Measurements from ENCODE around the gene ALG1. TPM values are rescaled to one million over a fixed set of nuclear protein-coding genes. Genes with fewer than 3 reads are reported as not detected.

ALG1 gene
- total RNA-seq, 4 donors from 2014 or later, result 27.3 to 47.1 (median 43.0) TPM

- H3K9me3 ChIP-seq, result no peaks in the 10 kb centered on the region
- WGBS, 2 donors, result 88 to 89% methylated on average over 7 of the region's 7 CpGs
- no peak for DNase-seq
- peaks cover 14 to 15% of the 10 kb centered on the region in 2 donors for H3K4me1 ChIP-seq
- H3K27ac ChIP-seq, result no peak overlapping the region
- H3K36me3 ChIP-seq, result no peaks in the 10 kb centered on the region
- no peaks in the 10 kb centered on the region for H3K27me3 ChIP-seq
- H3K4me3 ChIP-seq (replicated peaks in 1 of 3), result no peak overlapping the region
- intact Hi-C loops (cut with DNase I), result no loop called here
- TF ChIP-seq CTCF (IDR thresholded peaks at IDR 0.05) (no peak), POLR2A (IDR thresholded peaks at IDR 0.05) (no peak)
Observed at GRCh38 chr16:5031601-5032000, 40.0 kb upstream of the ALG1 start.

- TF ChIP-seq CTCF (IDR thresholded peaks at IDR 0.05) (no peak), POLR2A (IDR thresholded peaks at IDR 0.05) (no peak)
- peaks cover 14 to 15% of the 10 kb centered on the region in 2 donors for H3K4me1 ChIP-seq
- peak overlapping the region in 1 of 3 donors; percentile 98 for H3K4me3 ChIP-seq (replicated peaks in 1 of 3)
- no peaks in the 10 kb centered on the region for H3K36me3 ChIP-seq
- no peak overlapping the region for H3K27ac ChIP-seq
- 33 to 40% methylated on average over 12 of the region's 12 CpGs for WGBS, 2 donors
- no peaks in the 10 kb centered on the region for H3K27me3 ChIP-seq
- intact Hi-C loops (cut with DNase I), result no loop called here
- DNase-seq, result no peak
- no peaks in the 10 kb centered on the region for H3K9me3 ChIP-seq
Observed at GRCh38 chr16:5032748-5033167, 38.9 kb upstream of the ALG1 start.

GRCh38 chr16:5033256-5034166, 38.1 kb upstream of the ALG1 start, which contains the start of gene NAGPA:
Gene NAGPA (minus strand): TSS chr16:5033935. CDS start chr16:5033914, 21 bp downstream.
- peak; percentile 91 to 93 for DNase-seq
- Histone ChIP-seq H3K27me3 (no peaks in the 10 kb centered on the region), H3K27ac (peak within 1 kb of the TSS in 2 of 3 donors; percentile 45 to 47), H3K4me3 (replicated peaks in 1 of 3) (peak within 1 kb of the TSS; percentile 67 to 98 (median 84)), H3K36me3 (no peaks in the 10 kb centered on the region), H3K4me1 (peaks cover 14 to 15% of the 10 kb centered on the region in 2 donors), H3K9me3 (no peaks in the 10 kb centered on the region)
- intact Hi-C loops (cut with DNase I), result no loop called here
- TF ChIP-seq POLR2A (IDR thresholded peaks at IDR 0.05) (peak; percentile 28 to 34), CTCF (IDR thresholded peaks at IDR 0.05) (no peak)
- WGBS, 2 donors, result 0 to 1% methylated on average over 8 to 15 of the region's 104 CpGs

GRCh38 chr16:5034167-5034523, 37.5 kb upstream of the ALG1 start:
- H3K27me3 ChIP-seq, result no peaks in the 10 kb centered on the region
- no peaks in the 10 kb centered on the region for H3K9me3 ChIP-seq
- intact Hi-C loops (cut with DNase I), result no loop called here
- H3K27ac ChIP-seq, result peak overlapping the region in 2 of 3 donors; percentile 45 to 47
- 16 to 24% methylated on average over 2 of the region's 2 CpGs for WGBS, 2 donors
- H3K4me1 ChIP-seq, result peaks cover 14 to 15% of the 10 kb centered on the region in 2 donors
- no peaks in the 10 kb centered on the region for H3K36me3 ChIP-seq
- peak overlapping the region; percentile 67 to 98 (median 84) for H3K4me3 ChIP-seq (replicated peaks in 1 of 3)
- TF ChIP-seq CTCF (IDR thresholded peaks at IDR 0.05), result no peak
- TF ChIP-seq POLR2A (IDR thresholded peaks at IDR 0.05), result no peak
- no peak for DNase-seq

GRCh38 chr16:5035909-5036227, 35.8 kb upstream of the ALG1 start:
- WGBS, 2 donors, result 75 to 83% methylated on average over 1 of the region's 1 CpG

More at GRCh38 chr16:5035909-5036227, 35.8 kb upstream of the ALG1 start:
- no peak for TF ChIP-seq CTCF (IDR thresholded peaks at IDR 0.05)
- TF ChIP-seq POLR2A (IDR thresholded peaks at IDR 0.05), result no peak
- Histone ChIP-seq H3K27me3 (no peaks in the 10 kb centered on the region), H3K27ac (no peak overlapping the region), H3K9me3 (no peaks in the 10 kb centered on the region), H3K36me3 (no peaks in the 10 kb centered on the region), H3K4me3 (replicated peaks in 1 of 3) (no peak overlapping the region), H3K4me1 (peaks cover 14 to 15% of the 10 kb centered on the region in 2 donors)
- intact Hi-C loops (cut with DNase I), result no loop called here
- no peak for DNase-seq

Data from thyroid gland (tissue), 4 donors.